SIG-M5 (cell line): Measurements from ENCODE around the gene BAZ1A.

Experiments used
- DNase-seq: peaks from one replicate; lab custom pipeline; 2025; lab: John Stamatoyannopoulos, UW

The BAZ1A gene

GRCh38 chr14:34875031-34875922, at the start of gene BAZ1A:
BAZ1A (minus strand) TSS chr14:34875360; CDS start chr14:34874604, 756 bp downstream.
- DNase-seq: peak; percentile 32

- DNase-seq: no peak
These were observed 45.2 kb upstream of the BAZ1A start for GRCh38 chr14:34920339-34920738.

GRCh38 chr14:34913619-34914018, 38.5 kb upstream of the BAZ1A start:
- no peak for DNase-seq

GRCh38 chr14:34912966-34913365, 37.8 kb upstream of the BAZ1A start:
- DNase-seq: no peak

- DNase-seq: no peak
These were observed 37.0 kb upstream of the BAZ1A start for GRCh38 chr14:34912182-34912581.

GRCh38 chr14:34911209-34912150, 36.3 kb upstream of the BAZ1A start:
- DNase-seq: no peak

- DNase-seq: no peak
These were observed 31.1 kb upstream of the BAZ1A start for GRCh38 chr14:34906287-34906686.

- DNase-seq: no peak
These were observed 20.1 kb upstream of the BAZ1A start for GRCh38 chr14:34895277-34895676.

- DNase-seq: no peak
These were observed 15.8 kb upstream of the BAZ1A start for GRCh38 chr14:34890937-34891336.

GRCh38 chr14:34888186-34888585, 13.0 kb upstream of the BAZ1A start:
- no peak for DNase-seq

GRCh38 chr14:34883954-34884353, 8.8 kb upstream of the BAZ1A start:
- DNase-seq: peak; percentile 24

- no peak for DNase-seq
These were observed 652 bp downstream of the BAZ1A start for GRCh38 chr14:34874386-34875030.

- peak; percentile 82 for DNase-seq
These were observed 1.4 kb downstream of the BAZ1A start for GRCh38 chr14:34873589-34874385.

- DNase-seq: no peak
These were observed 2.2 kb downstream of the BAZ1A start for GRCh38 chr14:34872822-34873588.

- no peak for DNase-seq
These were observed 8.0 kb downstream of the BAZ1A start for GRCh38 chr14:34867199-34867598.

GRCh38 chr14:34865889-34866574, 9.1 kb downstream of the BAZ1A start:
- no peak for DNase-seq

GRCh38 chr14:34863844-34864243, 11.3 kb downstream of the BAZ1A start:
- no peak for DNase-seq

- DNase-seq: no peak
These were observed 16.4 kb downstream of the BAZ1A start for GRCh38 chr14:34858765-34859164.

GRCh38 chr14:34857689-34858449, 17.3 kb downstream of the BAZ1A start:
- no peak for DNase-seq
